Measurements from ENCODE around the gene PHF14.
A peak's percentile ranks its signal among the peaks of the same experiment; 100 is the strongest.

The PHF14 gene

GRCh38 chr7:11212080-11212711, 238.5 kb downstream of the PHF14 start:
- peak; percentile 66 for DNase-seq (ENCODE audit: low read depth)
- peak; percentile 95 for TF ChIP-seq CTCF (conservative IDR thresholded peaks at IDR 0.05; ENCODE audit: low read length)
- no peak overlapping the region for H3K4me3 ChIP-seq (ENCODE audit: low read length)

- H3K4me3 ChIP-seq (ENCODE audit: low read length) = no peak overlapping the region
- TF ChIP-seq CTCF (conservative IDR thresholded peaks at IDR 0.05; ENCODE audit: low read length) = no peak
- DNase-seq (ENCODE audit: low read depth) = peak; percentile 63
Observed at GRCh38 chr7:11212816-11213215, 239.1 kb downstream of the PHF14 start.

- DNase-seq (ENCODE audit: low read depth) = no peak
- H3K4me3 ChIP-seq (ENCODE audit: low read length) = no peak overlapping the region
- no peak for TF ChIP-seq CTCF (conservative IDR thresholded peaks at IDR 0.05; ENCODE audit: low read length)
Observed at GRCh38 chr7:11213266-11213665, 239.6 kb downstream of the PHF14 start.

DNA sequence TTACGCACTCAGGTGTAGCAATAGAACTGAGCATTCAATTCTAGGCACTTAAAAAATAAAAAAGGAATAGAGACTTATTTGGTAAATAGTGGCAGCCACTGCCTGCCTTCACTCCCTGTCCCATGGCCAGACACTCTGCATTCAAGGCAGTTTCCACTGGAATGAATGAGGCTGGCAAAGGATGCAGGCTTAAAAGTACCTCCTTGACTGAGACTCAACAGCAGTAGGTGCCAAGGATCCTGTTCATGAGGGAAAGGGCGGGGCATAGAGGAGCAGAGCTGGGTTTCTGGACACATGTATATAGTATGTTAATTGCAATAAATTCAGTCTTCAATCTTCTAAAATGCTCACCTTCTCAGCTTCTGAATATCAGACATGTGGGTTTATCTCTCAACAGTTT, 242.6 kb downstream of the PHF14 start:
- H3K4me3 ChIP-seq (ENCODE audit: low read length) = no peak overlapping the region
- TF ChIP-seq CTCF (conservative IDR thresholded peaks at IDR 0.05; ENCODE audit: low read length) = no peak
- no peak for DNase-seq (ENCODE audit: low read depth)

GRCh38 chr7:11217848-11218565, 244.3 kb downstream of the PHF14 start:
- no peak for DNase-seq (ENCODE audit: low read depth)
- H3K4me3 ChIP-seq (ENCODE audit: low read length) = no peak overlapping the region
- TF ChIP-seq CTCF (conservative IDR thresholded peaks at IDR 0.05; ENCODE audit: low read length) = no peak

All from AG10803 (cell line).